DOHH2 (cell line): Measurements from ENCODE around the gene ESRRG.

Source experiments
- H3F3A ChIP-seq: fragments of 200-600 bp; sonication (generic), shearing (Covaris generic); 2 replicates; pipeline ENCODE4 v1.6.0; 2016; ENCODE audit warnings: antibody characterized with exemption, mild to moderate bottlenecking; ENCODE audit not compliant: control insufficient read depth, insufficient read depth
- H3K27ac ChIP-seq: fragments of 200-600 bp; sonication (generic); 2 replicates; pipeline ENCODE4 v1.5.1; 2014; ENCODE audit warnings: low read depth, mild to moderate bottlenecking, low read length, moderate library complexity
- H3K27me3 ChIP-seq: fragments of 200-600 bp; sonication (generic); 2 replicates; pipeline ENCODE4 v1.6.1; 2014; ENCODE audit warnings: mild to moderate bottlenecking, low read length, mixed read lengths; ENCODE audit not compliant: control insufficient read depth
- H3K36me3 ChIP-seq: fragments of 200-600 bp; sonication (generic); 2 replicates; pipeline ENCODE4 v1.6.1; 2014; ENCODE audit warnings: mild to moderate bottlenecking, low read length, moderate library complexity, mixed read lengths; ENCODE audit not compliant: control insufficient read depth
- H3K4me1 ChIP-seq: fragments of 200-600 bp; sonication (generic); 2 replicates; pipeline ENCODE4 v1.6.1; 2014; ENCODE audit warnings: mild to moderate bottlenecking, low read length, mixed read lengths; ENCODE audit not compliant: control insufficient read depth
- H3K4me2 ChIP-seq: fragments of 200-600 bp; sonication (generic); 2 replicates; pipeline ENCODE4 v1.6.0; 2014; ENCODE audit warnings: mild to moderate bottlenecking, low read length, moderate library complexity
- H3K4me3 ChIP-seq: fragments of 200-600 bp; sonication (generic); 2 replicates; pipeline ENCODE4 v1.5.1; 2014; ENCODE audit warnings: mild to moderate bottlenecking, low read length, mixed read lengths
- H3K79me2 ChIP-seq: fragments of 200-600 bp; sonication (generic); 2 replicates; pipeline ENCODE4 v1.6.1; 2014; ENCODE audit warnings: mild to moderate bottlenecking, low read length, mixed read lengths; ENCODE audit not compliant: control insufficient read depth
- H3K9me2 ChIP-seq: fragments of 200-600 bp; sonication (generic); replicated peaks from 2 replicates; pipeline ENCODE4 v1.6.1; 2014; ENCODE audit warnings: mild to moderate bottlenecking, low read length, mixed read lengths; ENCODE audit not compliant: control insufficient read depth
- H3K9me3 ChIP-seq: fragments of 200-600 bp; sonication (generic); 2 replicates; pipeline ENCODE4 v1.6.1; 2014; ENCODE audit warnings: antibody characterized with exemption, low read length, mixed read lengths; ENCODE audit not compliant: control insufficient read depth, insufficient read depth
- H4K20me1 ChIP-seq: fragments of 200-600 bp; sonication (generic); 2 replicates; pipeline ENCODE4 v1.6.0; 2014; ENCODE audit warnings: low read depth, mild to moderate bottlenecking, antibody characterized with exemption, low read length, moderate library complexity; ENCODE audit not compliant: control insufficient read depth, insufficient read depth
- EZH2phosphoT487 ChIP-seq: fragments of 200-600 bp; sonication (generic); IDR thresholded peaks from 2 replicates; pipeline ENCODE4 v1.6.1; 2017; ENCODE audit warnings: borderline replicate concordance, mild to moderate bottlenecking, antibody characterized with exemption, low read length, moderate library complexity, mixed read lengths
- TF ChIP-seq, protein P1 (sequence below): fragments of 200-600 bp; sonication (generic); IDR thresholded peaks from one replicate; pipeline ENCODE4 v1.5.1; 2014; ENCODE audit warnings: antibody characterized with exemption, mild to moderate bottlenecking, low read depth, low read length; ENCODE audit not compliant: poor library complexity, severe bottlenecking

The ESRRG gene

GRCh38 chr1:216456682-216457081, 266.5 kb downstream of the ESRRG start:
- TF ChIP-seq EZH2phosphoT487, result no peak
- TF ChIP-seq, protein P1, sequence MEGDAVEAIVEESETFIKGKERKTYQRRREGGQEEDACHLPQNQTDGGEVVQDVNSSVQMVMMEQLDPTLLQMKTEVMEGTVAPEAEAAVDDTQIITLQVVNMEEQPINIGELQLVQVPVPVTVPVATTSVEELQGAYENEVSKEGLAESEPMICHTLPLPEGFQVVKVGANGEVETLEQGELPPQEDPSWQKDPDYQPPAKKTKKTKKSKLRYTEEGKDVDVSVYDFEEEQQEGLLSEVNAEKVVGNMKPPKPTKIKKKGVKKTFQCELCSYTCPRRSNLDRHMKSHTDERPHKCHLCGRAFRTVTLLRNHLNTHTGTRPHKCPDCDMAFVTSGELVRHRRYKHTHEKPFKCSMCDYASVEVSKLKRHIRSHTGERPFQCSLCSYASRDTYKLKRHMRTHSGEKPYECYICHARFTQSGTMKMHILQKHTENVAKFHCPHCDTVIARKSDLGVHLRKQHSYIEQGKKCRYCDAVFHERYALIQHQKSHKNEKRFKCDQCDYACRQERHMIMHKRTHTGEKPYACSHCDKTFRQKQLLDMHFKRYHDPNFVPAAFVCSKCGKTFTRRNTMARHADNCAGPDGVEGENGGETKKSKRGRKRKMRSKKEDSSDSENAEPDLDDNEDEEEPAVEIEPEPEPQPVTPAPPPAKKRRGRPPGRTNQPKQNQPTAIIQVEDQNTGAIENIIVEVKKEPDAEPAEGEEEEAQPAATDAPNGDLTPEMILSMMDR, result no peak
- no peaks in the 10 kb centered on the region for H3K9me3 ChIP-seq
- H3K9me2 ChIP-seq, result no peaks in the 10 kb centered on the region
- H3K79me2 ChIP-seq, result no peaks in the 10 kb centered on the region
- no peak overlapping the region for H3K4me3 ChIP-seq
- no peak overlapping the region for H3K27ac ChIP-seq
- no peaks in the 10 kb centered on the region for H4K20me1 ChIP-seq
- no peaks in the 10 kb centered on the region for H3K36me3 ChIP-seq
- H3F3A ChIP-seq, result no peaks in the 10 kb centered on the region
- H3K4me1 ChIP-seq, result no peaks in the 10 kb centered on the region
- no peaks in the 10 kb centered on the region for H3K27me3 ChIP-seq
- H3K4me2 ChIP-seq, result no peak overlapping the region

- Histone ChIP-seq H3K9me3 (no peaks in the 10 kb centered on the region), H3K36me3 (no peaks in the 10 kb centered on the region), H3K27me3 (no peaks in the 10 kb centered on the region), H3K27ac (no peak overlapping the region), H3K4me1 (no peaks in the 10 kb centered on the region), H4K20me1 (no peaks in the 10 kb centered on the region), H3K4me3 (no peak overlapping the region), H3K79me2 (no peaks in the 10 kb centered on the region), H3F3A (no peaks in the 10 kb centered on the region), H3K4me2 (no peak overlapping the region), H3K9me2 (no peaks in the 10 kb centered on the region)
- TF ChIP-seq EZH2phosphoT487, result no peak
- TF ChIP-seq, protein P1, result no peak
These were observed 269.5 kb downstream of the ESRRG start for GRCh38 chr1:216453777-216454176.
